ENCODE data around the gene ABHD17A.

Gene ABHD17A

DNA sequence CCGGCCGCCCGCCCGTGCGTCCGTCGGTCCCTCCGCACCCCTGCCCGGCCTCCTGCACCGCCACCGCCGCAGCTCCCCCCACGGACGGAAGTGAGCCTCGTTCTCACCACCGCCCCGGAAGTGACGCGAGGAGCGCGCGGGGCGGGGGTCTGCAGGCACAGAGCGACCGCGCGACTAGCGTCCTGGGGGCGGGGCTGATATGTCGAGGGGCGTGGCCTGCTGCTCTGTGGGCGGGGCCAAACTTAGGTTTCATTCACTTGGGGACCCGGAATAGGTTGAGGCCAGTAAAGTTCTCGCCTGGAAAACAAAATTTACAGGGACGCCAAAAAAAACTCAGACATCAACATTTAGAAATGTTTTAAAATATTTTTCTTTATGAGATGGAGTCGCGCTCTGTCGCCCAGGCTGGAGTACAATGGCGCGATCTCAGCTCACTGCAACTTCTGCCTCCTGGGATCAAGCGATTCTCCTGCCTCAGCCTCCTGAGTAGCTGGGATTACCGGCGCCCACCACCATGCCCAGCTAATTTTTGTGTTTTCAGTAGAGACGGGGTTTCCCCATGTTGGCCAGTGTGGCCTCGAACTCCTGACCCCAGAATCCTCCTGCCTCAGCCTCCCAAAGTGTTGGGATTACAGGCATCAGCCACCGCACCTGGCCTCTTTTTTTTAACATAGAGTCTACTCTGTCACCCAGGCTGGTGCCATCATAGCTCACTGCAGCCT lies at the start of gene ABHD17A:
Gene ABHD17A, minus strand, starts transcription at position 99 of the 722 bp plus-strand sequence. CDS start 3,930 bp downstream, outside the sequence.
- peak; percentile 97 to 99 (median 99) for DNase-seq

- no peak for DNase-seq
Observed at GRCh38 chr19:1933942-1934341, 48.6 kb upstream of the ABHD17A start.

DNA sequence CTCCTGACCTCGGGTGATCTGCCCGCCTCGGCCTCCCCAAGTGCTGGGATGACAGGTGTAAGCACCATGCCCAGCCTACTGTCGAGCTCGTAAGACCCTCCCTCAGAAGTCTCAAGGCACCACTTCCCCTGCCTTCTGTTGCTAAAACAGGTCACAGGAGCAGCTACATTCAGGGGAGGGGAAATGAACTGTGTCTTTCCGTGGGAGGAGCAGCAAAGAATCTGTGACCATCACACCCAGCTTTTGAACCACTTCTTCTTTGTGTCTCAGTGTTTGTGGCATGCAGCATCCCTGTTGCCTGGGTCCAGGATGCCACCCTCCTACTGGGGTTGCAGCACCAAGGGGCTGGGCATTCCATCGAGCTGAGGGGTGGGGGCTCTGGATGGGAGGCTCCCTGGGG lies 47.9 kb upstream of the ABHD17A start:
- DNase-seq, result no peak

- no peak for DNase-seq
Observed at GRCh38 chr19:1932395-1932794, 47.1 kb upstream of the ABHD17A start.

DNA sequence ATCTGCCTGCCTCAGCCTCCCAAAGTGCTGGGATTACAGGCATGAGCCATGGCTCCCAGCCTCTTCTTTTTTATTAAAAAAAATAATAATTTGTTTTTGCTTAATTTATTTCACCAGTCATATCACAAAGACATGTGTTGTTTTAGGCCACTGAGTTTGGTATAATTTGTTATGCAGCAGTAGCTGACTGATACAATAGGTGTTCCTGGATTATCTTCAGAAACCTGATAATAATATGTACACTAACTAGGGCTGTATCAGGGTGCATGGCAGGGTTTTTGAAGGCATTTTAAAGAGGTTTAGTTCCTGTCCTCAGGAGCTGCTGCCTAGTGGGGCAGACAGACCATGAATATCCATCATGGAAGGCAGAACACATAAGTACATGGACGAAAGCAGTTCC lies 46.1 kb upstream of the ABHD17A start:
- DNase-seq, result no peak

DNA sequence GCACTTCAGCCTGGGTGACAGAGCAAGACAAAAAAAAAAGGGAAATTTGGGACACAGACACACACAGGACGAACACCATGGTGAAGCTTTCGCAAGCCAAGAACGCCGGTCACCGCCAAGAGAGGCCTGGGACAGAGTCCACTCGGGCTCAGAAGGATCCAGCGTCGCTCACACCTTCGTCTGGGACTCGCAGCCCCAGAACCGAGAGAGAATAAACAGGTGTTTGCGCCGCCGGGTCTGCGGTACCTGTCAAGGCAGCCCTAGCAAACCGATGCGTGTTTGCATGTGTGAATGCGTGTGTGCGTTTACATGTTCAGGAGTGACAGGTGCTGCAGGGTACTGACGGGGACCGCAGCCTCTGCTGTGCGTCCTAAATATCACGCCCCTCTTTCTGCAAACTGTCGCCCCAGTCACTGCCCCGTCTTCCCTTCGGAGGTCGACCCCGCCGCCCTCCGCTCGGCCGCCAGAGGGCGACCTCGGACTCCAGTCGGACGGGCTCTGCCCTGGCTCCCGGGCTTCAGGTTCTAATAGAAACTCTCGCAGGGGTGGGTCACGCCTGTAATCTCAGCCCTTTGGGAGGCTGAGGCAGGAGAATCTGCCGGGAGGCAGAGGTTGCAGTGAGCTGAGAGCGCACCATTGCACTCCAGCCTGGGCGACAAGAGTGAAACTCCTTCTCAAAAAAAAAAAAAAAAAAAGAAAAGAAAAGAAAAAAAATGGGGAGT lies 43.9 kb upstream of the ABHD17A start:
- peak; percentile 89 to 94 (median 92) for DNase-seq

DNA sequence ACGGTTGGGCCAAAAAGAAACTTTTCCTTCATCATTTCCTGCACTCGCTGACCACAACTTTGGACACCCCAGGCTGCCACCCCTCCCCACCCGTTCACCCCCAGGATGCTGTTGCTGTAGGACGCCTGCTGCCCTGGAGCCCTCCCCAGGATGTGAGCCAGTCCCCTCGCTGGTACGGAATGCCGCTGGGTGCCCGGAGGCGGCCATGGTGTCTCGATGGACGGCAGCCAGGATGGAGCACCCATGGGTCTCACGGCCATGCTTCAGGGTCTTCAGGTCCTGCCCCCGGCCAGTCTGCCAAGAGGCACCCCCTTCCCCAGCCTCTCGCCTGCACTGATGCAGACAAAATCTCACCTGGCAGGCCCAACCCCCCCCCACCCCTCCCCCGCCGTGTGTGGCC lies 40.2 kb upstream of the ABHD17A start:
- no peak for DNase-seq

DNA sequence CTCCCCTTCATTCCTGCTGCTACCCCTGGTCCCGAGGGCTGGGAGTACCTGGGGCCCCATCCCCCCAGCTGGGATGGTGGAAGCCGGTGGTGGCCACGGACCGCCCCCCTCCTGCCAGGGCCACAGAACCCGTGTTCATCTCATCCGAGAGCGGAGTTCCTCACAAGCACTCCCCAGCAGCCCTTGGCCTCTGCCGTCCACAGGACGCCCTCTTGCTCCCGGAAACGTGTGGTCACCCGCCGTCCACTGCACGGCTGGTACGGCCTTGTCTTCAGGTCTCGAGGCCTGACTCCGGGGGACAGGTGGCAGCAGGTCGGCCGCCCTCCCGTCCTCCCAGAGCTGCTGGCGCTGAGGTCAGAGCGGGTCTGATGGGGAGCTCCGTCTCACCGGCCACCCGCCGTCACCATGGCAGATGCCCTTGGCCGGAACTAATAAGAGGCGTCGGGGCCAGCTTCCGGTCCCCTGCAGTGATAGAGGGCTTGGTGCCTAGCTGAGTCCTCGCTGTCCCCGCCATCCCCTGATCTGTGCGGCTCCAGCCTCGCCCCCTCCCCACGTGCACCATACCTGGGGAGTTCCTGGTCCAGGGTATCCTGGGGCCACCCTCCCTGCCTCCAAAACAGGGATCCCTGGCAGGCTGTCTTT lies 39.1 kb upstream of the ABHD17A start:
- no peak for DNase-seq

GRCh38 chr19:1923319-1923718 lies 38.0 kb upstream of the ABHD17A start:
- peak; percentile 54 to 72 (median 56) for DNase-seq

DNA sequence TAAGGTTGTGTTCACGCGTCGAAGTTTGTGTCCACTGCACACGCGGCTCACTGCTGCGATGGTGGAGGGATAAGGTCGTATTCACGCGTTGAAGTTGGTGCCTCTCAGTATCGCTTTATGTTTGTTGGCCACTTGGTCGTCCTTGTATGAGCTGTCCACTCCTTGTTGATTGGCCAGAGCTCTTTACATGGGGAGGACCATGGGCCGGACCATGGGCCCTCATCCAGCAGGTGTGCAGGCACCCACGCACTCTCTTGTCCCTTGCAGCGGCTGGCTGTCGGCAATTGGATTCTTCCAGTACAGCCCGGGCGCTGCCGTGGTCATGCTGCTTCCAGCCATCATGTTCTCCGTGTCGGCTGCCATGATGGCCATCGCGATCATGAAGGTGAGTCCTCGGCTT lies 37.5 kb upstream of the ABHD17A start:
- no peak for DNase-seq

GRCh38 chr19:1921825-1922224 lies 36.5 kb upstream of the ABHD17A start:
- no peak for DNase-seq

DNA sequence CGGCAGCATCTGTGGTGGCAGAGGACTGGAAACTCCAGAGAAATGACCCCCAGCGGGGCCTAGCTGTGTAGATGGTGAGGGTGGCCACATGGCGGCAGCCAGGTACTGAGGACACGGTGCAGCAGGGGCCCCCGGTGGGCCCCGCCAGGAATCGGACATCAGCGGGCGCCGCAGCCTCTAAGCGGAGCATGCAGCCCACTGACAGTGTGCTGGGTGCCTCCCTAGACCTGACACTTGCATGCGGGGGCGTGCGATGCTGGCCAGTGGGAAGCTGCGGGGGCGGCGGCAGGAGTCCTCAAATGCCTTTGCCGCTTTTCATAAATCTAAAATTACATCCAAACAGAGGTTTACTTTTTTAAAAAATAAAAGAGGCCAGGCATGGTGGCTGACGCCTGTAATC lies 36.0 kb upstream of the ABHD17A start:
- DNase-seq, result no peak

DNA sequence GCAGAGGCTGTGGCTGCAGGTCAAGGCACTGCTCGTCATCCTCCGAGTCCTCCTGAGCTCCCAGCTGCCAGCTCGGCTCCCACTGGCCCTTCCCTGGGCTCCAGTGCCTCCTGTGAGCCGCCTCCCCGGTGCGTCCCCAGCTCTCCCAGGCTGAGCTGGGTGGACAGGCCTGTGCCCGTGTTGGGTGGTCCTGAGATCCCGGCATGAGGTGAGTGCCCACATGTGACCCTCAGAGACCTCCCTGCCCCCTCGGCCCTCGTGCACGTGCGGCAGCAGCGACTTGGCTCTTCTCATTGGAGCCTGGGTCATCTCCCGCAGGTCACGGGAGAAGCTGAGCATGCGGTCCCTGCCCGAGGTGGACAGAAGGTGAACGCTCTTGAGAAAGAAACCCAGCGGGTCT lies 35.3 kb upstream of the ABHD17A start:
- no peak for DNase-seq

GRCh38 chr19:1918975-1919374 lies 33.7 kb upstream of the ABHD17A start:
- no peak for DNase-seq

DNA sequence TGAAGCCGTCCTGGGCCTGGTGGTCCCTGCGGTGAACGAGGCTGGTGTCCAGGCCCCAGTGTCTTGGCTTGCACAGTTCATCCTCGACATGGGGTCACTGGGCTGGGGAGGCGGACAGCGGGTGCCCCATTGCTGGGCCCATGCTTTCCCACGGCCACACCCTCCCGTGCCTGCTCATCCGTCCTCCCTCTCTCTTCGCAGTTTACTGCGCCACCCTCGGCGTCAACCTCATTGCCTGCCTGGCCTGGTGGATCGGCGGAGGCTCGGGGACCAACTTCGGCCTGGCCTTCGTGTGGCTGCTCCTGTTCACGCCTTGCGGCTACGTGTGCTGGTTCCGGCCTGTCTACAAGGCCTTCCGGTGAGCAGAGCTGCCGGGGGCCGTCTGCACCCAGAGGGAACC lies 32.6 kb upstream of the ABHD17A start:
- DNase-seq, result no peak

GRCh38 chr19:1917146-1917545 lies 31.9 kb upstream of the ABHD17A start:
- no peak for DNase-seq

DNA sequence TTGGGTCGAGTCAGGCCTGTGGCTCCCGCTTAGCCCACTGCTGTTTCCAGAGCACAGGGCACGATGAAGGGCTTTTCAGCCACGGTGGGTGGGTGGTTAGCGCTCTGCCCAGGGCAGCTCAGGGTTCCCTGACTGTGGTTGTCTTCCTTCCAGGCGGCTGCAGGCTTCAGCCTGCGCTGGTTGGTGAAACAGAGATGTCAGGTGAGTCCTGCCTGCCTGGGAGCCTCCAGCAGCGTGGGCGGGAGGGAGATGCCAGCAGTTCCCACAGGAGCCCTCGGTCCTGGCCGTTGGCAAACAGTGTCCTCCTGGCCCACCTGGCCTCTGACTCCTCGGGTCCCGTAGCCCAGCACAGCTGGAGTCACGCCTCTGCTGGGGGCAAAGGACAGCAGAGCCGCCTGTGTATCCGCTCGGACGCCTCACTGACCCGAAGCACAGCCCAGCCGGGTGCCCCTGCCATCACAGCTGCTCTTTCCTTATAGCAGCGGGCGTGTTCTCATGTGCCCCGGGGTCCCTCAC lies 29.6 kb upstream of the ABHD17A start:
- DNase-seq, result no peak

GRCh38 chr19:1913781-1914577 lies 28.7 kb upstream of the ABHD17A start:
- no peak for DNase-seq

- DNase-seq, result no peak
Observed at GRCh38 chr19:1912760-1913505, 27.6 kb upstream of the ABHD17A start.

GRCh38 chr19:1911995-1912394 lies 26.7 kb upstream of the ABHD17A start:
- no peak for DNase-seq

DNA sequence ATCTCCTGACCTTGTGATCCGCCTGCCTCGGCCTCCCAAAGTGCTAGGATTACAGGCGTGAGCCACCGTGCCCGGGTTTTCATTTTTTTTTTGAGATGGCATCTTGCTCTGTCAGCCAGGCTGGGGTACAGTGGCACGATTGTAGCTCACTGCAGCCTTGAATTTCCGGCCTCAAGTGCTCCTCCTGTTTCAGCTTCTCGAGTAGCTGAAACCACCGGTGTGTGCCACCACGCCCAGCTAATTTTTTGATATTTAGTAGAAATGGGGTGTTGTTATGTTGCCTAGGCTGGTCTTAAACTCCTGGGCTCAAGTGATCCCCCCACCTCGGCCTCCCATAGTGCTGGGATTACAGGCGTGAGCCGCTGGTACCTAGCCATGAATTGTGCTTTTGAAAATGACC lies 25.8 kb upstream of the ABHD17A start:
- no peak for DNase-seq

DNA sequence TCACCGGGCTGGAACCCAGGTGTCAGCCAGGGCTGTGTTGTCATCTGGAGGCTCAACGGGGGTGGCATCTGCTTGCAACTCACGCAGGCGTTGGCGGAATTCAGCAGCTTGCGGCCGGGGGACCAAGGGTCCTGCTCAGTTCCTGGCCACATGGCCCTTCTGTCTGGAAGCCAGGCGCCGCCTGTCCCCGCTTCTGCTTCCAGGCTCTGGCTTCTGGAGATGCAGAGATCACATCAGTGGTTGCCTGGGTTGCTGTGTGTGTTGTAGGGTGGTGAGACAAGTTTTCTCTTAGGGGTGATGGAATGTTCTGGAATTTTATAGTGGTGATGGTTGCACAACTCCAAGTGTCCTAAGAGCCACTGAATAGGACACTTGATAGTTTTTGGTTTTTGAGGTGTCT lies 24.9 kb upstream of the ABHD17A start:
- no peak for DNase-seq
